Vagina (tissue), 2 donors: ENCODE measurements around the gene ZNF408.

Experiments
- POLR2A ChIP-seq, 2 donors: fragments of 450-650 bp; IDR thresholded peaks; one replicate each; pipeline ENCODE4 v1.6.1; 2017; ENCODE audit warnings: antibody characterized with exemption in 2 of 2, mild to moderate bottlenecking in 2 of 2, moderate library complexity in 2 of 2
- POLR2AphosphoS5 ChIP-seq, 2 donors: sonication (generic); formaldehyde crosslinking; IDR thresholded peaks; one replicate each; pipeline ENCODE4 v1.9.0; 2017; ENCODE audit warnings: antibody characterized with exemption in 2 of 2, mild to moderate bottlenecking in 2 of 2, low read depth in 1 of 2; ENCODE audit not compliant: insufficient read depth in 1 of 2
- TF ChIP-seq, protein P1 (sequence below), 3 experiments: fragments of 450-650 bp in 2 of 3; fragments of 200-600 bp in 1 of 3; sonication (generic) in 1 of 3; IDR thresholded peaks; one replicate each; pipeline ENCODE4 v1.5.1; 2017 to 2019; ENCODE audit warnings: antibody characterized with exemption in 3 of 3, mild to moderate bottlenecking in 2 of 3, moderate library complexity in 2 of 3

DNA sequence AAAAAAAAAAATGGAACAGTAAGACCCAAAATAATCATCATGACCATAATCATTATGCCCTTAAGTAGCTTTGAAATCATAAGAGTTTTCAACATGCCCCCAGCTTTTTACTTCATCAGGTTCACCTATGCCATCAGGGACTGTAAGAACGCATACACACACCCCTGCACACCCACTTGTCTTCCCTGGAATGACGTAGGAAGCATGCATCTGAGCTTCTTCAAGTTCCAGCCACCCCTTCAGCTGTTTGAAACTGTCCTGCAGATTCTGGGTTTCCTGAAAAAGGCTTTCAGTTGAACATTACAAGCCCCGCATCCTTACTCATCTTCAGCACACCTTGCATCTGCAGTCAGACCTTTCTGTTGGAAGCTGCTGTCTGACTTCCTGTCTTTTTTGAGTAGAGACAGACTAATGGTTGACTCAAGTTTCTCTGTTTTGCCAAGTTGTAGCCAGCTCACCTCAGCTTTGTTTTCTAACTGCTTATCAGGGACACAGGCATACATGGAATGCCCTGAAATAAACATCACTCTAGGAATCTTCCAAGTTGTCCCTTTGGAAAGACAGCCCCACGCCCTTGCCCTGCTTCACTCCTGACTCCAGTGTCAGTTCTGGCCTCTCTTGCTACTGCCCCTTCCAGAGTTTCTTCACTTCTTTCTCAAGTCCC, 37.4 kb upstream of the ZNF408 start:
- TF ChIP-seq, protein P1, sequence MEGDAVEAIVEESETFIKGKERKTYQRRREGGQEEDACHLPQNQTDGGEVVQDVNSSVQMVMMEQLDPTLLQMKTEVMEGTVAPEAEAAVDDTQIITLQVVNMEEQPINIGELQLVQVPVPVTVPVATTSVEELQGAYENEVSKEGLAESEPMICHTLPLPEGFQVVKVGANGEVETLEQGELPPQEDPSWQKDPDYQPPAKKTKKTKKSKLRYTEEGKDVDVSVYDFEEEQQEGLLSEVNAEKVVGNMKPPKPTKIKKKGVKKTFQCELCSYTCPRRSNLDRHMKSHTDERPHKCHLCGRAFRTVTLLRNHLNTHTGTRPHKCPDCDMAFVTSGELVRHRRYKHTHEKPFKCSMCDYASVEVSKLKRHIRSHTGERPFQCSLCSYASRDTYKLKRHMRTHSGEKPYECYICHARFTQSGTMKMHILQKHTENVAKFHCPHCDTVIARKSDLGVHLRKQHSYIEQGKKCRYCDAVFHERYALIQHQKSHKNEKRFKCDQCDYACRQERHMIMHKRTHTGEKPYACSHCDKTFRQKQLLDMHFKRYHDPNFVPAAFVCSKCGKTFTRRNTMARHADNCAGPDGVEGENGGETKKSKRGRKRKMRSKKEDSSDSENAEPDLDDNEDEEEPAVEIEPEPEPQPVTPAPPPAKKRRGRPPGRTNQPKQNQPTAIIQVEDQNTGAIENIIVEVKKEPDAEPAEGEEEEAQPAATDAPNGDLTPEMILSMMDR (IDR thresholded peaks at IDR 0.05) = no peak
- TF ChIP-seq POLR2AphosphoS5 (IDR thresholded peaks at IDR 0.05; ENCODE audit: insufficient read depth in 1 of 2, low read depth in 1 of 2) (no peak), POLR2A (IDR thresholded peaks at IDR 0.05) (no peak)
